ENCODE results near the gene MCF2L.

MCF2L gene

GRCh38 chr13:113083402-113084061 lies 114.5 kb downstream of the MCF2L start:
- DNase-seq (ENCODE audit: low read depth in 2 of 2): no peak

GRCh38 chr13:113084094-113084942 lies 115.3 kb downstream of the MCF2L start:
- DNase-seq (ENCODE audit: low read depth in 2 of 2): no peak

GRCh38 chr13:113084943-113085540 lies 116.0 kb downstream of the MCF2L start:
- no peak for DNase-seq (ENCODE audit: low read depth in 2 of 2)

GRCh38 chr13:113086031-113086750 lies 117.2 kb downstream of the MCF2L start:
- DNase-seq (ENCODE audit: low read depth in 2 of 2): no peak

- no peak for DNase-seq (ENCODE audit: low read depth in 2 of 2)
Observed at GRCh38 chr13:113086991-113087922, 118.2 kb downstream of the MCF2L start.

- no peak for DNase-seq (ENCODE audit: low read depth in 2 of 2)
Observed at GRCh38 chr13:113087923-113088690, 119.1 kb downstream of the MCF2L start.

GRCh38 chr13:113088691-113089020 lies 119.6 kb downstream of the MCF2L start:
- no peak for DNase-seq (ENCODE audit: low read depth in 2 of 2)

GRCh38 chr13:113089693-113090414 lies 120.8 kb downstream of the MCF2L start:
- DNase-seq (ENCODE audit: low read depth in 2 of 2): no peak

- no peak for DNase-seq (ENCODE audit: low read depth in 2 of 2)
Observed at GRCh38 chr13:113090415-113090770, 121.4 kb downstream of the MCF2L start.

GRCh38 chr13:113090806-113091205 lies 121.8 kb downstream of the MCF2L start:
- no peak for DNase-seq (ENCODE audit: low read depth in 2 of 2)

- DNase-seq (ENCODE audit: low read depth in 2 of 2): no peak
Observed at GRCh38 chr13:113091211-113091771, 122.3 kb downstream of the MCF2L start.

GRCh38 chr13:113091891-113092775 lies 123.1 kb downstream of the MCF2L start:
- DNase-seq (ENCODE audit: low read depth in 2 of 2): no peak

- DNase-seq (ENCODE audit: low read depth in 2 of 2): no peak
Observed at GRCh38 chr13:113092776-113093579, 124.0 kb downstream of the MCF2L start.

GRCh38 chr13:113093580-113094409 lies 124.8 kb downstream of the MCF2L start:
- no peak for DNase-seq (ENCODE audit: low read depth in 2 of 2)

- DNase-seq (ENCODE audit: low read depth in 2 of 2): no peak
Observed at GRCh38 chr13:113094410-113094800, 125.4 kb downstream of the MCF2L start.

GRCh38 chr13:113095146-113096051 lies 126.4 kb downstream of the MCF2L start:
- DNase-seq (ENCODE audit: low read depth in 2 of 2): no peak
